Stimulated activated CD8-positive, alpha-beta memory T cell treated with anti-CD3 and anti-CD28 coated beads, Interleukin-7, amount 100 ng/mL, for 48 hours (primary cell): ENCODE measurements around the gene SLC6A16.
A peak's percentile ranks its signal among the peaks of the same experiment; 100 is the strongest.

Experiments
- DNase-seq, 2 donors: peaks; one replicate each; pipeline ENCODE4 v3.0.0-alpha.2; 2020; ENCODE audit warnings: low read depth in 1 of 2; ENCODE audit errors: extremely low read depth in 1 of 2

The SLC6A16 gene

DNA sequence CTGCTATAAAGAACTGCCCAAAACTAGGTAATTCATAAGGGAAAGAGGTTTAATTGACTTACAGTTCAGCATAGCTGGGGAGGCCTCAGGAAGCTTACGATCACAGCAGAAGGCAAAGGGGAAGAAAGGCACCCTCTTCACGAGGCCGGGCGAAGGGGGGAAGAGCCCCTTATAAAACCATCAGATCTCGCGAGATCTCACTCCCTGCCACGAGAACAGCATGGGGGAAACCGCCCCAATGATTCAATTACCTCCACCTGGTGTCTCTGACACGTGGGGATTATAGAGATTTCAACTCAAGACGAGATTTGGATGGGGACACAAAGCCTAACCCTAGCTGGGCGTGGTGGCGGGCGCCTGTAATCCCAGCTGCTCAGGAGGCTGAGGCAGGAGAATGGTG lies 42.8 kb downstream of the SLC6A16 start:
- no peak for DNase-seq

DNA sequence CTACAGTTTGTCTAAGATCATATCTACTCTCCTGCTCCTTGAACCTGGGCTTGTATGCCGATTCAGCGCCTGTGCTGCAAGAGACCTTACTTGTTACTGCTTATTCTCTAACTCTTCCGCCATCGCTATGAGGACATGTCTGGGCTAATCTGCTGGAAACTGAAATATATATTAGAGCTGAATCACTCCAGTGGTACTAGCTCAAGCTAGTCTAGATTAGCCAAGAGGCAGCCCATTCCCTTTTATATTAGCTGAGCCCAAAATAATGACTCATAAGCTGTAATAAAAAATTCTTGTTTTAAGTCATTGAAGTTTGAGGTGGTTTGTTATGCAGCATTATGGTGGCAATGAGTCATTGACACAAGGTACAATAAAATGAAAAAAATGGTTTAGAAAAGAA lies 52.8 kb downstream of the SLC6A16 start:
- DNase-seq, result no peak

DNA sequence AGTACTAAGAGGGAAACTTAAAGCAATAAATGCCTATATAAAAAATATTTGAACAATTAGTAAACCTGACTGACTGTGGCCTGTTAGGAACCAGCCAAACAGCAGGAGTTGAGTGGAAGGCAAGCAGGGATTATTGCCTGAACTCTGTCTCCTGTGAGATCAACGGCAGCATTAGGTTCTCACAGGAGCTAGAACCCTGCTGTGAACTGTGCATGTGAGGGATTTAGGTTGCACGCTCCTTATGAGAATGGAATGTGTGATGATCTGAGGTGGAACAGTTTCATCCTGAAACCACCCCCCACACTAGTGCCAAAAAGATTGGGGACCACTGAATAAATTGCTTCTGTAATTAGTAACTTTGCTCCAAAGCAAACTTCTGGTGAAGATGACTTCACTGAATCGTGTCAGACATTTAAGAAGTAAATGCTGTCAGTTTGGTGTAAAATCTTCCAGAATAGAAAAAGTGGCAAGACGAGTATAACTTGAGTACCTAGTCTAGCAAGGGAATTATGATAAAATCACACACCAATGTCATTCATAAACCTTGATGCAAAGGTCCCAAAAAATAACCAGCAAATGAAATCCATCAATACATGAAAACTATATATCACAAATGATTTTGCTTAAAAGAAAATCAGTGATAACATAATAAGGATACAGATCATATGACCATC lies 53.8 kb downstream of the SLC6A16 start:
- DNase-seq, result no peak

DNA sequence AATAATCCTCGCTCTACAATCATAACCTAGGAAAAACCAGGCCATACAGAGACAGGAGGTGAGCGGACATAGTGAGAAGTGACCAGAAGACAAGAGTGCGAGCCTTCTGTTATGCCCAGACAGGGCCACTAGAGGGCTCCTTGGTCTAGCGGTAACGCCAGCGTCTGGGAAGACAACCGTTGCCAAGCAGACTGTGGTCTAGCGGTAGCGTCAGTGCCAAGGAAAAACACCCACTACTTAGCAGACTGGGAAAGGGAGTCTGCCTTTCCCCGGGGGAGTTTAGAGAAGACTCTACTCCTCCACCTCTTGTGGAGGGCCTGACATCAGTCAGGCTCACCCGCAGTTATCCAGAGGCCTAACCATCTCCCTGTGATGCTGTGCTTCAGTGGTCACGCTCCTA lies 58.6 kb downstream of the SLC6A16 start:
- DNase-seq, result peak in 1 of 2 donors; percentile 24

DNA sequence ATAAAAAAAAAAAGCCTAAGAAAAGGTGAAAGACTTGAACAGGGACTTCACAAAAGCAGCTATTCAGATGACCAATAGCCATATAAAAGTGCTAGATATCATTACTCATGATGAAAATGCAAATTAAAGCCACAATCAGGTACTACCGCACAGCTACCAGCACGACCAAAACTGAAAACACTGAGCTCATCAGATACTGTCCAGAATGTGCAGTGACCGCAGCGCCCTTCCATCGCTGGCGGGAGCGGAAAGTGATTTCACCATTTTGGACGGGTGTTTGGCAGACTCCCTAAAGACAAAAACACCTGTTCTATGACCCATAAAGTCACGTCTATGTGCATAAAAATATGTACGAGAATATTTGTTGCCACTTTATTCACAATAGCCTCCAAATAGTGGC lies 60.7 kb downstream of the SLC6A16 start:
- no peak for DNase-seq

DNA sequence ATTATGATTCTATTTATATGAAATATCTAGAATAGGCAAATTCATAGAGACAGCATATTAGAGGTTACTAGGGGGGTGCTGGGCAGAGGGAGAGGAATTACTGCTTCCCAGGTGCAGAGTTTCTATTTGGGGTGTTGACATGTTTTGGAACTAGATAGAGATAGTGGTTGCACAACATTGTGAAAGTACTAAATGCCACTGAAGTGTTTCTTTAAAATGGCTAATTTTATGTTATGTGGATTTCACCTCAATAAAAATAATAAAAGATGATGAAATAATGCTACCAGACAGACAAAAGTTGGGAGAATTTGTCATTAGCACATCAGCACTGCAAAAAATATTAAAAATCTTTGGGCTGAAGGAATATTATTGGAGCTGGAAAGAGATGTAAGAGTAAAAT lies 63.4 kb downstream of the SLC6A16 start:
- no peak for DNase-seq

DNA sequence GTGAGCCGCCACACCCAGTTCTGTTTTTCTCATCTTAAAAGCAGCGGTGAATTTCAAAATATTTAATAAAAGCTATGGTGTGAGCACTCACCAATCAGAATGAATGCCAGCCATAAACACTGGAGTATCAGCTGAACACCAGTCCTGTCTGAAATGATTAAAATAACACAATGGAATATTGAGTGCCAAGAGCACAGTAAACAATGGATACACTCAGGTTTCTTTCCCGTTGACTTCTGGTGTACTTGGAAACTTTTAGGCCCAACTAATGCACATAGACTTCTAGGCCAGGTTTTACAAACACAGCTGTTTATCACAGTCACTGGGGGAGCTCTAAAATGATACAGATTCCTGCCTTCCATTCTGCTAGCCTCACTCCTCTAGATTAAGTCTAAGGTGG lies 68.3 kb downstream of the SLC6A16 start:
- no peak for DNase-seq

DNA sequence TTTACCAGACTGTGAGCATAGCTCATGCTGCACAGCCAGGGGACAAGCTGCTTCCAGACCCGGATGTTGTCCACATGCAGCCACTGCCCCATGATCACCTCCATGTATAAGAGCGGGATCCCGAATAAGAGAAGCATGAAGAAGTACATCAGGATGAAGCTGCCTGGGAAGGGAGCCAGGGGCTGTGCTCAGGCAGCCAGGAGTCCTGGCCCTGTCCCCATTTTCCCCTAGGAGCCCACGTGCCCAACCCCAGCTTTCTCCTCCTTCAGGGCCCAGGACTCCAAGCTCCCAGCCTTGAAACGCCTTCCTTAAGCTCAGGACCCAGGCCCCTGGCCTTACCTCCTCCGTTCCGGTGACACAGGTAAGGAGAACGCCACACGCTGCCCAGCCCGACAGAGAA lies 69.3 kb downstream of the SLC6A16 start:
- no peak for DNase-seq

DNA sequence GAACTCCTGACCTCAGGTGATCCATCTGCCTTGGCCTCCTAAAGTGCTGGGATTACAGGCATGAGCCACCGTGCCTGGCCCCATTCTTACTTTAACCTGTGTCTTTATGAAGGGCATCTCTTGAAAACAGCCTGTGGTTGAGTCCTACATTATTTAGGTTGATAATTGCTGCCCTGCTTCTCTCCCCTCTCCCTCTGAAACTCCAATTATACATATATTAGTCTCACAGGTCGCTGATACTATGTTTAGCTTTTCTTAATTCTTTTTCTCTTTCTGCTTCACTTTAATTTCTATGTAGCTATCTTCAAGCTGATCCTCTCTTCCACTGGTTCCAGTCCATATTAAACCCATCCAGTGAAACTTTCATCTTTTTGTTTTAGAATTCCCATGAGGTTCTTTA lies 75.1 kb downstream of the SLC6A16 start:
- no peak for DNase-seq

DNA sequence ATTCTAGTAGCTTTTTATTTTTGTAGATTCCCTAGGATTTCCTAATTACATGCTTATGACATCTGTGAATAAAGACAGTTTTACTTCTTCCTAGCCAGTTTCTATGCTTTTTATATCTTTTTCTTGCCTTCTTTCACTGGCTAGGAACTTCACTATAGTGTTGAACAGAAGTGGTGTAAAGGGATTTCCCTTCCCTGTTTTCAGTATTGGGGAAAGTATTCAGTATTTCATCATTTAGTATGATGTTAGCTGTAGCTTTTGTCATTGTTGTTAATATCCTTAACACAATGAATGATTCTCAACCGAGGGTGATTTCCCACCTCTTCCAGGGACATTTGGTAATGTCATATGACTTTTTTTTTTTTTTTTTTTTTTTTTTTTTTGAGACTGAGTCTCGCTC lies 77.3 kb downstream of the SLC6A16 start:
- no peak for DNase-seq

DNA sequence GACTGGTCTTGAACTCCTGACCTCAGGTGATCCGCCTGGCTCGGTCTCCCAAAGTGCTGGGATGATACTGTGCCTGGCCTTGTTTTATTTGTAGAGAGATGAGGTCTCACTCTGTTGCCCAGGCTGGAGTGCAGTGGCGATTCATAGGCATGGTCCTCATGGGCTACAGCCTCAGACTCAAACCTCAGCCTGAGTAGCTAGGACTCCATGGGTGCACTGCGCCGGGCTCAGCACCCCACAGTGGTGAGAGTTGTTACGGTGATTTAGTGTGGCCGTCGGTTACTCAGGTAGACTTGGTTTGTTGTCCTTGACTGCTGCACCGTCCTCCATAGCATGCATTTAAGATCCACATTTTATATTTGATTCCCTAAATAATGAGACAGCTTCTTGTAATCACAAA lies 80.7 kb downstream of the SLC6A16 start:
- DNase-seq, result no peak

DNA sequence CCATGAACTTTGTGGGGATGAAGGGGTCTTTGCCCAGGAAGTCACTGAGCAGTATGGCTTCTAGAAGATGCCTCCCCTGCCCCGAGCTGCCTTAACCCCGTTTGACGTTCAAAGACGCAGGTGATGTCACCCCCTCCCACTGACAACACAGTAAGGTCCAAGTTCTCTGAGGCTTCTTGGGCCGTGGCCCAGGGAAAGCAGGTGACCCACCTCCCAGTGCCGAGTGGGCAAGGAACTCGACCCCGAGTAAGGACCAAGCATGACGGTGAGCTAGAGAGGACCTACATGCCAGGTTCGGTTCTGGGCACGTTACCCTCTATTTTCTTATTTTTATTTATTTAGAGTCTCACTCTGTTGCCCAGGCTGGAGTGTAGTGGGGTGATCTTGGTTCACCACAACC lies 81.3 kb downstream of the SLC6A16 start:
- DNase-seq, result no peak

DNA sequence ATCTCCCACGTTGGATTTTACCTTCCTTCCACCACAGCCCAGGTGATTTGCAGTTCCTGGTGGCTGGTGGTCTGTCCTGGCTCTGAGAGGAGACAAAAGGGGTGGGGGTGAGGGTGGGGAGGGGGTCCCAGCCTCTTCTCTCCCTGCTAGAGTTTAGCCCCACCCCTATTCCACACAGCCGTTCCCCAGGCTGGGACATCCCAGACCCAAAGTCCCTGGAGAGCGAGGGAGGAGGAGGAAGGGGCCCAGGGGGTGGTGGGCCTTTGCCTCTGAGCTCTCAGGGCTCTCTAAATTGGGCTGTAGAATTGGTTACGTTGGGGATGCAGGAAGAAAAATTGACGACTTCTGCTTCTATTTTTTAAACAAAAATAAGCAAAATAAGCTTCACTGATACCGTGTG lies 81.9 kb downstream of the SLC6A16 start:
- DNase-seq, result no peak

DNA sequence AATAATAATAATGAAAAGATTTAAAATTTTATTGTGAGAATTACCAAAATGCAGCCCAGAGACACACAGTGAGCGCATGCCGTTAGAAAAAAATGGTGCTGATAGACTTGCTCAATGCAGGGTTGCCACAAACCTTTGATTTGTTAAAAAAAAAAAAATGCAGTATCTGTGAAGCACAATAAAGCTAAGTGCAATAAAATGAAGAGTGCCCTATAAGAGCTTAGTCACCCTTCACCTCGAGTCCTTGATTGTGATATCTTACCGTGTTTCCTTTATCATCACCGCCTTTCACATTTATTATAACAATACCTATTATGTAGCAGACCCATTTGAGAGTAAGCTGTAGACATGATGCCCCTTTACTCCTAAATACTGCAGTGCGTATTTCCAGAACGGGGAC lies 83.2 kb downstream of the SLC6A16 start:
- no peak for DNase-seq
